Measurements from ENCODE around the gene PLEKHN1.

DNA sequence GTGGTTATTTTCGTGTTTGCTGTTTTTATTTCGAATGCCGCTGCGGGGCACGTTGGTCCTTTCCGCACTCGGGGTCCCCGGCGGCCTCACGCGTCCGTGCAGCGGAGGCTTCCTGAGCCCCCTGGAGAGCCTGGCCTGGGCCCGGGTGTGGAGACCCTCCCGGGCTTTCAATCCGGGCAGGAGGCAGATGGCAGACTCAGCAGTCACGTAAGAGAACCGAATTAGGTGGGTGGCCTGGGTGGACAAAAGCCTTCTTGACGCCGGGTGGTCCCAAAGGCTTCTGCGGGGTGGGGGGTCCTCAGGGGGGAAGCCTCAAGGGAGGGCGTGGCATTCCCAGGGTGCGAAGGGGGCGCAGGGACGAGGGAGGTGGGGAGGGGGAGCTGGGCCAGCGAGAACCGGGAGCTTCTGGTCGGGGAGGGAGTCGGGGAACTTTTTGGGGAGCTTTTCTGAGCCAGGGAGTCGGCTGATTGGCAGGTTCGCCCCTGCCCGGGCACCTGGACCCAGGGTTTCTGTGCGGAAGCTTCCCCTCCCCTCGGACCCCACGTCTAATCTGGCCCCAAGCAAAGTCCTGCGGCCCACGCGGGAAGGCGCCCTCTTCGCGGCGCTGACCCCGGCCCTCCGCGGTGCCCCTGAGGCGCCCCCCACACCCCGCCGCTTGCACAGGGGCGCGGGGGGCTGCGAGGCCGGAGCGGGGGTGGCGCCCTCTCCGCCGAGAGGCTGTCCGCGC, 34.9 kb downstream of the PLEKHN1 start:
- no peak for TF ChIP-seq POLR2A (IDR thresholded peaks at IDR 0.05)
- TF ChIP-seq, protein P1, sequence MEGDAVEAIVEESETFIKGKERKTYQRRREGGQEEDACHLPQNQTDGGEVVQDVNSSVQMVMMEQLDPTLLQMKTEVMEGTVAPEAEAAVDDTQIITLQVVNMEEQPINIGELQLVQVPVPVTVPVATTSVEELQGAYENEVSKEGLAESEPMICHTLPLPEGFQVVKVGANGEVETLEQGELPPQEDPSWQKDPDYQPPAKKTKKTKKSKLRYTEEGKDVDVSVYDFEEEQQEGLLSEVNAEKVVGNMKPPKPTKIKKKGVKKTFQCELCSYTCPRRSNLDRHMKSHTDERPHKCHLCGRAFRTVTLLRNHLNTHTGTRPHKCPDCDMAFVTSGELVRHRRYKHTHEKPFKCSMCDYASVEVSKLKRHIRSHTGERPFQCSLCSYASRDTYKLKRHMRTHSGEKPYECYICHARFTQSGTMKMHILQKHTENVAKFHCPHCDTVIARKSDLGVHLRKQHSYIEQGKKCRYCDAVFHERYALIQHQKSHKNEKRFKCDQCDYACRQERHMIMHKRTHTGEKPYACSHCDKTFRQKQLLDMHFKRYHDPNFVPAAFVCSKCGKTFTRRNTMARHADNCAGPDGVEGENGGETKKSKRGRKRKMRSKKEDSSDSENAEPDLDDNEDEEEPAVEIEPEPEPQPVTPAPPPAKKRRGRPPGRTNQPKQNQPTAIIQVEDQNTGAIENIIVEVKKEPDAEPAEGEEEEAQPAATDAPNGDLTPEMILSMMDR (IDR thresholded peaks at IDR 0.05) = no peak
